ENCODE measurements around the gene FADS2.

DNA sequence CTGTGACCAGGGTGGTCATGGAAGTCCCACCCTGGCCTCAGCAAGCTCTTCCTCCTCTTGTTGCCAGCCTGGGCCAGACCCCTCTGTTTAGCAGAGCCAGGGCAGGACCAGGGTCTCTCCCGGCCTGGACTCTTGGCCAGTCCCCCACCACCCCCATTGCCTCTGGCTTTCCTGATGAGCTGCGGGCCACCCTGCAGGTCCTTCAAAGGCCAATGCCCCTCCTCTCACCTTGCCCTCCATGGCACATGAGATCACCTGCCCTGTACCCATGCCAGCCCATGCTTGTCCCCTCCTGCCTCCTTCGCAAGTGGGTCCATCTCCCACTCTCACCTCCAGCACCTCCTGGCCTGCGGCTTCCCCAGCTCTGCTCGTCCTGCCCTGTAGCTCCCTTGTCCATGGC, 10.4 kb downstream of the FADS2 start:
- TF ChIP-seq POLR2AphosphoS5 (IDR thresholded peaks at IDR 0.05; ENCODE audit: low read depth), result no peak
- TF ChIP-seq ZNF114 (CRISPR knock-in tag; IDR thresholded peaks at IDR 0.05), result no peak
- TF ChIP-seq, protein P1, sequence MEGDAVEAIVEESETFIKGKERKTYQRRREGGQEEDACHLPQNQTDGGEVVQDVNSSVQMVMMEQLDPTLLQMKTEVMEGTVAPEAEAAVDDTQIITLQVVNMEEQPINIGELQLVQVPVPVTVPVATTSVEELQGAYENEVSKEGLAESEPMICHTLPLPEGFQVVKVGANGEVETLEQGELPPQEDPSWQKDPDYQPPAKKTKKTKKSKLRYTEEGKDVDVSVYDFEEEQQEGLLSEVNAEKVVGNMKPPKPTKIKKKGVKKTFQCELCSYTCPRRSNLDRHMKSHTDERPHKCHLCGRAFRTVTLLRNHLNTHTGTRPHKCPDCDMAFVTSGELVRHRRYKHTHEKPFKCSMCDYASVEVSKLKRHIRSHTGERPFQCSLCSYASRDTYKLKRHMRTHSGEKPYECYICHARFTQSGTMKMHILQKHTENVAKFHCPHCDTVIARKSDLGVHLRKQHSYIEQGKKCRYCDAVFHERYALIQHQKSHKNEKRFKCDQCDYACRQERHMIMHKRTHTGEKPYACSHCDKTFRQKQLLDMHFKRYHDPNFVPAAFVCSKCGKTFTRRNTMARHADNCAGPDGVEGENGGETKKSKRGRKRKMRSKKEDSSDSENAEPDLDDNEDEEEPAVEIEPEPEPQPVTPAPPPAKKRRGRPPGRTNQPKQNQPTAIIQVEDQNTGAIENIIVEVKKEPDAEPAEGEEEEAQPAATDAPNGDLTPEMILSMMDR (conservative IDR thresholded peaks at IDR 0.05; ENCODE audit: low read depth in 2 of 2), result no peak
- no peak for TF ChIP-seq EZH2 (IDR thresholded peaks at IDR 0.05; ENCODE audit: low read depth, unreplicated experiment)
- TF ChIP-seq JUNB (IDR thresholded peaks at IDR 0.05; ENCODE audit: unreplicated experiment), result no peak
- TF ChIP-seq STAT1 (IDR thresholded peaks at IDR 0.05; ENCODE audit: unreplicated experiment), result no peak
- TF ChIP-seq, protein P2, sequence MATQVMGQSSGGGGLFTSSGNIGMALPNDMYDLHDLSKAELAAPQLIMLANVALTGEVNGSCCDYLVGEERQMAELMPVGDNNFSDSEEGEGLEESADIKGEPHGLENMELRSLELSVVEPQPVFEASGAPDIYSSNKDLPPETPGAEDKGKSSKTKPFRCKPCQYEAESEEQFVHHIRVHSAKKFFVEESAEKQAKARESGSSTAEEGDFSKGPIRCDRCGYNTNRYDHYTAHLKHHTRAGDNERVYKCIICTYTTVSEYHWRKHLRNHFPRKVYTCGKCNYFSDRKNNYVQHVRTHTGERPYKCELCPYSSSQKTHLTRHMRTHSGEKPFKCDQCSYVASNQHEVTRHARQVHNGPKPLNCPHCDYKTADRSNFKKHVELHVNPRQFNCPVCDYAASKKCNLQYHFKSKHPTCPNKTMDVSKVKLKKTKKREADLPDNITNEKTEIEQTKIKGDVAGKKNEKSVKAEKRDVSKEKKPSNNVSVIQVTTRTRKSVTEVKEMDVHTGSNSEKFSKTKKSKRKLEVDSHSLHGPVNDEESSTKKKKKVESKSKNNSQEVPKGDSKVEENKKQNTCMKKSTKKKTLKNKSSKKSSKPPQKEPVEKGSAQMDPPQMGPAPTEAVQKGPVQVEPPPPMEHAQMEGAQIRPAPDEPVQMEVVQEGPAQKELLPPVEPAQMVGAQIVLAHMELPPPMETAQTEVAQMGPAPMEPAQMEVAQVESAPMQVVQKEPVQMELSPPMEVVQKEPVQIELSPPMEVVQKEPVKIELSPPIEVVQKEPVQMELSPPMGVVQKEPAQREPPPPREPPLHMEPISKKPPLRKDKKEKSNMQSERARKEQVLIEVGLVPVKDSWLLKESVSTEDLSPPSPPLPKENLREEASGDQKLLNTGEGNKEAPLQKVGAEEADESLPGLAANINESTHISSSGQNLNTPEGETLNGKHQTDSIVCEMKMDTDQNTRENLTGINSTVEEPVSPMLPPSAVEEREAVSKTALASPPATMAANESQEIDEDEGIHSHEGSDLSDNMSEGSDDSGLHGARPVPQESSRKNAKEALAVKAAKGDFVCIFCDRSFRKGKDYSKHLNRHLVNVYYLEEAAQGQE (IDR thresholded peaks at IDR 0.05; ENCODE audit: unreplicated experiment), result no peak
- no peak for TF ChIP-seq EZH2phosphoT487 (IDR thresholded peaks at IDR 0.05; ENCODE audit: unreplicated experiment)
- TF ChIP-seq CREB1 (CRISPR knock-in tag; IDR thresholded peaks at IDR 0.05; ENCODE audit: low read depth), result no peak
- TF ChIP-seq NANOG (IDR thresholded peaks at IDR 0.05; ENCODE audit: borderline replicate concordance), result no peak
